K562 (cell line): ENCODE data around the gene CDS2. TPM values are rescaled to one million over a fixed set of nuclear protein-coding genes. Genes with fewer than 3 reads are reported as not detected.

Experiments
- ASH1L ChIP-seq: fragments of 450-650 bp; IDR thresholded peaks from 2 replicates; pipeline ENCODE4 v1.6.1; 2018; ENCODE audit warnings: borderline replicate concordance, mild to moderate bottlenecking, low read depth; ENCODE audit not compliant: partially characterized antibody
- CC2D1A ChIP-seq: fragments of 450-650 bp; IDR thresholded peaks from 2 replicates; pipeline ENCODE4 v1.6.1; 2017; ENCODE audit warnings: mild to moderate bottlenecking
- CREBBP ChIP-seq: IDR thresholded peaks from one replicate; pipeline ENCODE4 v1.6.1; 2012; ENCODE audit warnings: low read depth, mild to moderate bottlenecking, control low read depth, inconsistent platforms, low read length
- CSDE1 ChIP-seq, 2 experiments: fragments of 450-650 bp; IDR thresholded peaks; 2 replicates each; pipeline ENCODE4 v1.6.1; 2016; ENCODE audit warnings: mild to moderate bottlenecking in 1 of 2
- CTCF ChIP-seq, 3 experiments: IDR thresholded peaks in 2 of 3; conservative IDR thresholded peaks in 1 of 3; 2 replicates each; pipeline ENCODE4 v1.5.1; 2011 to 2012; ENCODE audit warnings: low read length in 3 of 3, mild to moderate bottlenecking in 3 of 3, control low read depth in 2 of 3, improper control_type of control experiment in 1 of 3, inconsistent platforms in 1 of 3, low read depth in 1 of 3, mixed read lengths in 1 of 3, moderate library complexity in 1 of 3; ENCODE audit not compliant: insufficient read depth in 2 of 3
- ETV1 ChIP-seq: fragments of 450-650 bp; conservative IDR thresholded peaks from 2 replicates; pipeline ENCODE4 v1.6.1; 2016; ENCODE audit warnings: missing genetic modification characterization, control low read depth, low read depth, missing compliant biosample characterization
- HCFC1 ChIP-seq: IDR thresholded peaks from 2 replicates; pipeline ENCODE4 v1.6.1; 2012; ENCODE audit warnings: low read depth, low read length, improper control_type of control experiment
- HDAC6 ChIP-seq: IDR thresholded peaks from 2 replicates; pipeline ENCODE4 v1.6.1; 2012; ENCODE audit warnings: low read depth, mild to moderate bottlenecking, control low read depth, inconsistent platforms, low read length, moderate library complexity
- HLTF ChIP-seq: fragments of 450-650 bp; IDR thresholded peaks from 2 replicates; pipeline ENCODE4 v1.6.1; 2016
- KLF1 ChIP-seq: fragments of 450-650 bp; IDR thresholded peaks from 2 replicates; pipeline ENCODE4 v1.6.1; 2016; ENCODE audit warnings: missing genetic modification characterization, missing compliant biosample characterization
- KLF10 ChIP-seq: fragments of 250-450 bp; sonication (Bioruptor Pico); IDR thresholded peaks from 2 replicates; pipeline ENCODE4 v1.6.1; 2021; ENCODE audit warnings: matching md5 sums
- NFYB ChIP-seq: IDR thresholded peaks from 2 replicates; pipeline ENCODE4 v1.6.1; 2011; ENCODE audit warnings: mild to moderate bottlenecking, moderate library complexity; ENCODE audit not compliant: insufficient read length; ENCODE audit errors: extremely low read depth
- NONO ChIP-seq, 2 experiments: fragments of 200-400 bp in 1 of 2; fragments of 450-650 bp in 1 of 2; formaldehyde crosslinking in 1 of 2; IDR thresholded peaks; 2 replicates each; pipeline ENCODE4 v1.6.1; 2017; ENCODE audit warnings: low read depth in 2 of 2, mild to moderate bottlenecking in 2 of 2, moderate library complexity in 2 of 2, low read length in 1 of 2
- PHB ChIP-seq: fragments of 250-450 bp; sonication (Bioruptor Pico); IDR thresholded peaks from 2 replicates; pipeline ENCODE4 v1.5.0; 2021
- RAD21 ChIP-seq, 2 experiments: fragments of 250-450 bp in 1 of 2; fragments of 450-650 bp in 1 of 2; sonication (Bioruptor Pico) in 1 of 2; formaldehyde crosslinking in 1 of 2; IDR thresholded peaks in 1 of 2; conservative IDR thresholded peaks in 1 of 2; 2 replicates each; pipeline versions ENCODE4 v1.4.0 to v1.8.0; 2020 to 2022; ENCODE audit warnings: mild to moderate bottlenecking in 2 of 2, moderate library complexity in 1 of 2
- RCOR1 ChIP-seq, 2 experiments: IDR thresholded peaks; 2 replicates each; pipeline ENCODE4 v1.6.1; 2012; ENCODE audit warnings: low read depth in 2 of 2, low read length in 2 of 2, borderline replicate concordance in 1 of 2, improper control_type of control experiment in 1 of 2
- SMARCC2 ChIP-seq: fragments of 450-650 bp; IDR thresholded peaks from 2 replicates; pipeline ENCODE4 v1.6.1; 2017; ENCODE audit warnings: antibody characterized with exemption, moderate library complexity, mild to moderate bottlenecking, low read depth
- SMC3 ChIP-seq: conservative IDR thresholded peaks from 2 replicates; pipeline ENCODE4 v1.6.1; 2011; ENCODE audit warnings: low read depth, low read length, improper control_type of control experiment; ENCODE audit not compliant: insufficient read depth
- ZNF639 ChIP-seq, 2 experiments: fragments of 200-800 bp in 1 of 2; sonication (Bioruptor generic) in 1 of 2; sonication (generic) in 1 of 2; formaldehyde crosslinking in 1 of 2; IDR thresholded peaks in 1 of 2; conservative IDR thresholded peaks in 1 of 2; 2 replicates each; pipeline versions ENCODE4 v1.5.0 to v1.6.1; 2016 to 2020; ENCODE audit warnings: missing compliant biosample characterization in 1 of 2, missing genetic modification characterization in 1 of 2, missing genetic modification reagents in 1 of 2
- ZZZ3 ChIP-seq: fragments of 450-650 bp; IDR thresholded peaks from 2 replicates; pipeline ENCODE4 v1.6.1; 2016; ENCODE audit warnings: antibody characterized with exemption, mild to moderate bottlenecking, moderate library complexity
- polyA plus RNA-seq, 8 experiments: library from polyadenylated mRNA; depleted of rRNA in 4 of 8; stranded (reverse) in 5 of 8; unstranded in 3 of 8; fragments of >200 nt; fragmentation: Nextera tagmentation in 2 of 8; fragmentation: Illumina TruSeq in 1 of 8; extraction: Ambion mirVana in 2 of 8; extraction: Trizol in 1 of 8; gene quantifications; 2 replicates each; pipeline versions ENCODE4 v1.2.1 to v1.2.3, GENCODE V29; 2011 to 2014; ENCODE audit warnings: inconsistent platforms in 1 of 8, missing spikeins in 1 of 8
- total RNA-seq, 7 experiments: library from RNA; depleted of rRNA in 6 of 7; stranded (reverse); fragments of >200 nt in 6 of 7; fragmentation: Illumina TruSeq in 2 of 7; extraction: Trizol in 2 of 7; gene quantifications; 2 replicates each; pipeline versions ENCODE4 v1.2.1 to v1.2.3, GENCODE V29; 2011 to 2021; ENCODE audit warnings: low replicate concordance in 1 of 7
- TF ChIP-seq, protein P1 (sequence below), 2 experiments: fragments of 450-650 bp in 1 of 2; sonication (generic) in 1 of 2; formaldehyde crosslinking; conservative IDR thresholded peaks; 2 replicates each; pipeline versions ENCODE4 v1.4.0 to v1.8.1; 2020 to 2022; ENCODE audit warnings: mild to moderate bottlenecking in 1 of 2, missing genetic modification reagents in 1 of 2

Gene CDS2
- total and polyA plus RNA-seq, 9 of the 15 experiments (the other 6 are each of a cell fraction or from before 2014, with no cell fraction given) = 6.4 to 46.4 (median 12.2) TPM

DNA sequence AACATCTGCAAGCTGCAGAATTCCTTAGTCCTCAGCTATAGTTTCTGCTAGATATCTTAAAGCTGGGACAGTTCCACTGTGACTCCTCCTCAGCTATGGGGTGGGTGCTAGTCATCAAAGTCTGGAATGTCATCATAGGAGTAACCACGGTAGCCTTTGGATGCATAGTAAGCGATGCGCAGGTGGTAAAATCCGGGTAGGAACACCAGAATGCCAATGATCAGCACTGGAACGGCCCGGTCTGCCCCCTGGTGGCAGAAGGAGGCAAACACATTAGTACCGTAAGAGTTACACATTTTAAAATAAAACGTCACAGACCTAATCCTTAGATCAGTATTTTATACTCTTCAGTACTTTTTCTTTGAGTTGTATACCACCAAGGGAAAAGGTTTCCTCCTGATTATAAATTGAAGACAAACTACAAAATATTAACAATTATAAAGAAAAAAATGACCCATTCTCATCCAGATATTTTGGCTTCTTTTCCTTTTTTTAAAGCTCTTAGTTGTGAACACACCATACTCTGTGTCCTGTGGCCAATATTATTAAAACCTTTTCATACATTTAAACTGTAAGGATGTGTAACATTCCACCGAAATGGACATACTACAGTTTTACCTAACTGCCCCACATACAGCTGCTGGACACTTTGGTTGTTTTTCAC lies 26.0 kb upstream of the CDS2 start (continued):
- TF ChIP-seq CTCF (IDR thresholded peaks at IDR 0.05 in 2 of 3, conservative IDR thresholded peaks at IDR 0.05 in 1 of 3; ENCODE audit: insufficient read depth in 2 of 3, low read depth in 1 of 3, low read length in 3 of 3) (peak; percentile 65 to 72 (median 66)), CC2D1A (no peak), RAD21 (CRISPR knock-in tag; conservative IDR thresholded peaks at IDR 0.05 in 1 of 2, IDR thresholded peaks at IDR 0.05 in 1 of 2) (peak; percentile 70), HDAC6 (no peak), HCFC1 (no peak), ASH1L (no peak), SMC3 (peak; percentile 59), KLF1 (no peak), KLF10 (CRISPR knock-in tag) (no peak), ZZZ3 (0 out of 2 replicates have a peak, but pooled peaks have one; percentile 24), CREBBP (no peak), ZNF639 (CRISPR knock-in tag; conservative IDR thresholded peaks at IDR 0.05 in 1 of 2, IDR thresholded peaks at IDR 0.05 in 1 of 2) (no peak), SMARCC2 (no peak), ETV1 (tag) (no peak), NFYB (no peak), PHB (no peak), HLTF (no peak), NONO (IDR thresholded peaks at IDR 0.05; ENCODE audit: low read depth in 2 of 2, low read length in 1 of 2) (no peak), CSDE1 (IDR thresholded peaks at IDR 0.05) (no peak), RCOR1 (IDR thresholded peaks at IDR 0.05; ENCODE audit: borderline replicate concordance in 1 of 2, low read depth in 2 of 2, low read length in 2 of 2) (no peak)
- TF ChIP-seq, protein P1, sequence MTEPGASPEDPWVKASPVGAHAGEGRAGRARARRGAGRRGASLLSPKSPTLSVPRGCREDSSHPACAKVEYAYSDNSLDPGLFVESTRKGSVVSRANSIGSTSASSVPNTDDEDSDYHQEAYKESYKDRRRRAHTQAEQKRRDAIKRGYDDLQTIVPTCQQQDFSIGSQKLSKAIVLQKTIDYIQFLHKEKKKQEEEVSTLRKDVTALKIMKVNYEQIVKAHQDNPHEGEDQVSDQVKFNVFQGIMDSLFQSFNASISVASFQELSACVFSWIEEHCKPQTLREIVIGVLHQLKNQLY (CRISPR knock-in tag; conservative IDR thresholded peaks at IDR 0.05) = no peak
